Spleen (tissue), 11 donors: ENCODE measurements around the gene KCNAB2. TPM values are rescaled to one million over a fixed set of nuclear protein-coding genes. Genes with fewer than 3 reads are reported as not detected.
"Not testable (repeated sequence)": the region's sequence is repeated elsewhere in the genome, so short reads cannot be mapped to it uniquely, and the experiment has no call there.

Source experiments
- DNase-seq: peaks from one replicate; pipeline ENCODE4 v3.0.0-alpha.2; 2020
- H3K27ac ChIP-seq, 8 donors: fragments of 200-600 bp; sonication (generic) in 7 of 8; 1 replicate in 4 of 8; 2 replicates in 4 of 8; pipeline versions ENCODE4 v1.5.0 to v1.8.0; 2016 to 2021; ENCODE audit warnings: inconsistent platforms in 4 of 8, mild to moderate bottlenecking in 4 of 8, moderate library complexity in 1 of 8
- H3K27me3 ChIP-seq, 7 donors: fragments of 200-600 bp; sonication (generic) in 6 of 7; replicated peaks in 1 of 7; 1 replicate in 4 of 7; 2 replicates in 3 of 7; pipeline versions ENCODE4 v1.5.0 to v1.8.0; 2016 to 2021; ENCODE audit warnings: inconsistent platforms in 3 of 7, mild to moderate bottlenecking in 1 of 7
- H3K36me3 ChIP-seq, 6 donors: fragments of 200-600 bp; sonication (generic) in 5 of 6; 1 replicate in 4 of 6; 2 replicates in 2 of 6; pipeline versions ENCODE4 v1.5.0 to v1.8.0; 2016 to 2021; ENCODE audit warnings: inconsistent platforms in 2 of 6
- H3K4me1 ChIP-seq, 6 donors: fragments of 200-600 bp; sonication (generic) in 5 of 6; 1 replicate in 3 of 6; 2 replicates in 3 of 6; pipeline versions ENCODE4 v1.5.0 to v1.8.0; 2016 to 2021; ENCODE audit warnings: inconsistent platforms in 3 of 6
- H3K4me3 ChIP-seq, 8 donors: fragments of 200-600 bp; sonication (generic) in 7 of 8; 1 replicate in 4 of 8; 2 replicates in 4 of 8; pipeline versions ENCODE4 v1.5.0 to v1.8.0; 2016 to 2021; ENCODE audit warnings: inconsistent platforms in 4 of 8, mild to moderate bottlenecking in 4 of 8, moderate library complexity in 2 of 8
- H3K9me3 ChIP-seq, 8 donors: fragments of 200-600 bp; sonication (generic) in 7 of 8; 1 replicate in 4 of 8; 2 replicates in 4 of 8; pipeline versions ENCODE4 v1.5.0 to v1.8.0; 2016 to 2021; ENCODE audit warnings: inconsistent platforms in 4 of 8
- POLR2A ChIP-seq, 3 donors: fragments of 450-650 bp; IDR thresholded peaks; one replicate each; pipeline ENCODE4 v1.5.1; 2017; ENCODE audit warnings: antibody characterized with exemption in 3 of 3, mild to moderate bottlenecking in 1 of 3
- POLR2AphosphoS5 ChIP-seq, 3 donors: sonication (generic); formaldehyde crosslinking; IDR thresholded peaks; one replicate each; pipeline ENCODE4 v1.5.1; 2017; ENCODE audit warnings: antibody characterized with exemption in 3 of 3
- WGBS, 5 donors: extraction: QIAGEN DNeasy Blood & Tissue Kit in 3 of 5; methylation state at CpG; one replicate each; pipeline versions ENCODE4 v1.1.5 to v1.1.7; 2013 to 2018; 5-methylcytosine and 5-hydroxymethylcytosine counted together
- intact Hi-C: fragments of 100-400 bp; cut with DNase I; formaldehyde crosslinking; loops from one replicate; pipeline ENCODE4 v1.15.0; 2023; ENCODE audit warnings: low total_unique reads
- polyA plus RNA-seq, 3 donors: library from polyadenylated mRNA; stranded (reverse); fragments of 200-250 nt; gene quantifications; one replicate each; pipeline ENCODE4 v1.2.1, GENCODE V29; 2013
- total RNA-seq, 7 donors: library from RNA; depleted of rRNA in 3 of 7; stranded (reverse); fragments of >200 nt in 3 of 7; fragmentation: NEBNext Ultra II Directional in 4 of 7; extraction: Animal tissue kit (Norgen Biotek cat#: 25700) in 4 of 7; gene quantifications; one replicate each; pipeline versions ENCODE4 v1.1.0 to v1.2.1, GENCODE V29; 2016 to 2021
- TF ChIP-seq, protein P1 (sequence below), 11 experiments: fragments of 200-600 bp in 7 of 11; fragments of 450-650 bp in 4 of 11; sonication (generic) in 4 of 11; IDR thresholded peaks in 8 of 11; conservative IDR thresholded peaks in 3 of 11; 1 replicate in 7 of 11; 2 replicates in 4 of 11; pipeline versions ENCODE4 v1.4.0 to v1.8.0; 2016 to 2021; ENCODE audit warnings: antibody characterized with exemption in 11 of 11, inconsistent platforms in 4 of 11, mild to moderate bottlenecking in 1 of 11
- donor health status: healthy with polysubstance abuse.
- donor health status: DM: no; HTN: no; CAD: no; lungs with moderate emphysema.
- donor health status: DM: no; HTN: no; CAD: no.
- donor health status: Bipolar disorder and iron deficiency.
- donor health status: healthy.
- donor health status: DM: no; HTN: no; CAD: no.
- donor health status: DM: yes; HTN: yes; CAD: no.

The KCNAB2 gene
- total and polyA plus RNA-seq, 10 donors: 23.2 to 135 (median 94.0) TPM

DNA sequence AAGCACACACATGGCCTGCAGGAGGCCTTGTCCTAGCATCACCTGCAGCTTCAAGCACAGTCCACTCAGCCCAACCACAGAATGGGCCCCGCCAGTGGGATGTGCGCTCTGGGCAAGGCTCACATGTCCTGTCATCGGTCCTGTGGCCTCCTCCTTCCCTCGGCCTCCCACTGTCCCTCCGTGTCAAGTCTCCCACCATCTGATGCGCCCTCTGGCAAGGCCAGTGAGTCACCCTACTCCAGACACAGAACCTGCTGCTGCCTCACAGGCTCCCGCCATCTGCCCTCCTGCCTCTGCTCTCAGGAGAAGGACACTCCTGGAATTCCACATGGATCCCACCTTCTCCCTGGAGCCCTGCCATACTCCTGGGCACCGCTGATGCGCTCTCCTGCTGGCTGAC lies 14.2 kb downstream of the KCNAB2 start:
- Histone ChIP-seq H3K9me3 (no peaks in the 10 kb centered on the region), H3K27ac (no peak overlapping the region), H3K4me3 (no peak overlapping the region), H3K4me1 (peaks cover 0 to 47% (median 24%) of the 10 kb centered on the region in 6 donors), H3K27me3 (no peaks in the 10 kb centered on the region), H3K36me3 (peaks cover 0 to 74% (median 6%) of the 10 kb centered on the region in 6 donors)
- TF ChIP-seq POLR2A (IDR thresholded peaks at IDR 0.05): no peak
- TF ChIP-seq, protein P1, sequence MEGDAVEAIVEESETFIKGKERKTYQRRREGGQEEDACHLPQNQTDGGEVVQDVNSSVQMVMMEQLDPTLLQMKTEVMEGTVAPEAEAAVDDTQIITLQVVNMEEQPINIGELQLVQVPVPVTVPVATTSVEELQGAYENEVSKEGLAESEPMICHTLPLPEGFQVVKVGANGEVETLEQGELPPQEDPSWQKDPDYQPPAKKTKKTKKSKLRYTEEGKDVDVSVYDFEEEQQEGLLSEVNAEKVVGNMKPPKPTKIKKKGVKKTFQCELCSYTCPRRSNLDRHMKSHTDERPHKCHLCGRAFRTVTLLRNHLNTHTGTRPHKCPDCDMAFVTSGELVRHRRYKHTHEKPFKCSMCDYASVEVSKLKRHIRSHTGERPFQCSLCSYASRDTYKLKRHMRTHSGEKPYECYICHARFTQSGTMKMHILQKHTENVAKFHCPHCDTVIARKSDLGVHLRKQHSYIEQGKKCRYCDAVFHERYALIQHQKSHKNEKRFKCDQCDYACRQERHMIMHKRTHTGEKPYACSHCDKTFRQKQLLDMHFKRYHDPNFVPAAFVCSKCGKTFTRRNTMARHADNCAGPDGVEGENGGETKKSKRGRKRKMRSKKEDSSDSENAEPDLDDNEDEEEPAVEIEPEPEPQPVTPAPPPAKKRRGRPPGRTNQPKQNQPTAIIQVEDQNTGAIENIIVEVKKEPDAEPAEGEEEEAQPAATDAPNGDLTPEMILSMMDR (IDR thresholded peaks at IDR 0.05 in 8 of 11, conservative IDR thresholded peaks at IDR 0.05 in 3 of 11): no peak
- TF ChIP-seq POLR2AphosphoS5 (IDR thresholded peaks at IDR 0.05): peak in 1 of 3 donors; percentile 35
- no peak for DNase-seq
- intact Hi-C loops: no loop called here
- WGBS, 5 donors: 86 to 94% (median 92%) methylated on average over 9 of the region's 9 CpGs

DNA sequence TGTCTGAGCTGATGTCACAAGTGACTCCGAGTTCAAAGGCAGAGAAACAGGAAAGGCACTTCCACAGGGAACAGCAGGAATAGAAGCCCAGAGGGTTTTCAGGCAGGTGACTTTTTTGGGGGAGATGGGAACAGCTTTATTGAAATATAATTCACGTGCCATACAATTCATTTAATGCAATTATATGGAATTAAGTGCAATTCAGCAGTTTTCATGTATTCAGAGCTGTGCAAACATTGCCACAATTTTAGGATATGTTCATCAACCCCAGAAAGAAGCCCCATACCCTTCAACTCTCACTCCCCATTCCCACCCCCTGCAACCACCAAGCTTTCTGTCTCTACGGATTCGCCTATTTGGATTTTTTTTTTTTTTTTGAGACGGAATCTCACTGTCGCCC lies 17.0 kb downstream of the KCNAB2 start:
- TF ChIP-seq POLR2A (IDR thresholded peaks at IDR 0.05) (no peak), POLR2AphosphoS5 (IDR thresholded peaks at IDR 0.05) (no peak)
- TF ChIP-seq, protein P1 (IDR thresholded peaks at IDR 0.05 in 8 of 11, conservative IDR thresholded peaks at IDR 0.05 in 3 of 11): no peak
- Histone ChIP-seq H3K9me3 (no peaks in the 10 kb centered on the region), H3K4me1 (peaks cover 0 to 24% (median 15%) of the 10 kb centered on the region in 6 donors), H3K36me3 (peaks cover 0 to 83% (median 18%) of the 10 kb centered on the region in 6 donors), H3K27ac (no peak overlapping the region), H3K4me3 (no peak overlapping the region), H3K27me3 (peaks cover 0 to 9% (median 0%) of the 10 kb centered on the region in 7 donors)
- 90 to 97% (median 94%) methylated on average over 6 of the region's 6 CpGs for WGBS, 5 donors
- no peak for DNase-seq
- intact Hi-C loops: no loop called here

DNA sequence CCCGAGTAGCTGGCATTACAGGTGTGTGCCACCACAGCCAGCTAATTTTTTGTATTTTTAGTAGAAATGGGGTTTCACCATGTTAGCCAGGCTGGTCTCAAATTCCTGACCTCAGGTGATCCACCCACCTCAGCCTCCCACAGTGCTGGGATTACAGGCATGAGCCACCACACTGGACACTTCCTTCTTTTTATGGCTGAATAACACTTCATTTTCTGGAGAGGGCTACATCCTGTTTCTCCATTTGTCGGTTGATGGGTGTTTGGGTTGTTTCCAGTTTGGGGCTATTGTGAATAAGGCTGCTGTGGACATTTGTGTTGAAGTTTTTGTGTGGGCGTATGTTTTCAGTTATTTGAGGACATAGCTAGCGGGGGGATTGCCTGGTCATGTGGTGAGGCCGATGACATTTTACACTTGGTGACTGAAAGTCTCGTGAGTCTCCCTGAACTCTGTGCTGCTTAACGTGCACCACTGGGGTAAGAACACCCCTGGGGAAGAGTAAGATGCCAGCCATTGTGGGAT lies 17.9 kb downstream of the KCNAB2 start:
- H3K4me3 ChIP-seq, DNase-seq, intact Hi-C loops, H3K27ac ChIP-seq, H3K27me3 ChIP-seq, H3K9me3 ChIP-seq: not testable (repeated sequence)
- Histone ChIP-seq H3K4me1 (peaks cover 0 to 15% (median 6%) of the 10 kb centered on the region in 6 donors), H3K36me3 (peaks cover 0 to 83% (median 18%) of the 10 kb centered on the region in 6 donors)
- 70 to 78% (median 73%) methylated on average over 7 of the region's 7 CpGs for WGBS, 5 donors

DNA sequence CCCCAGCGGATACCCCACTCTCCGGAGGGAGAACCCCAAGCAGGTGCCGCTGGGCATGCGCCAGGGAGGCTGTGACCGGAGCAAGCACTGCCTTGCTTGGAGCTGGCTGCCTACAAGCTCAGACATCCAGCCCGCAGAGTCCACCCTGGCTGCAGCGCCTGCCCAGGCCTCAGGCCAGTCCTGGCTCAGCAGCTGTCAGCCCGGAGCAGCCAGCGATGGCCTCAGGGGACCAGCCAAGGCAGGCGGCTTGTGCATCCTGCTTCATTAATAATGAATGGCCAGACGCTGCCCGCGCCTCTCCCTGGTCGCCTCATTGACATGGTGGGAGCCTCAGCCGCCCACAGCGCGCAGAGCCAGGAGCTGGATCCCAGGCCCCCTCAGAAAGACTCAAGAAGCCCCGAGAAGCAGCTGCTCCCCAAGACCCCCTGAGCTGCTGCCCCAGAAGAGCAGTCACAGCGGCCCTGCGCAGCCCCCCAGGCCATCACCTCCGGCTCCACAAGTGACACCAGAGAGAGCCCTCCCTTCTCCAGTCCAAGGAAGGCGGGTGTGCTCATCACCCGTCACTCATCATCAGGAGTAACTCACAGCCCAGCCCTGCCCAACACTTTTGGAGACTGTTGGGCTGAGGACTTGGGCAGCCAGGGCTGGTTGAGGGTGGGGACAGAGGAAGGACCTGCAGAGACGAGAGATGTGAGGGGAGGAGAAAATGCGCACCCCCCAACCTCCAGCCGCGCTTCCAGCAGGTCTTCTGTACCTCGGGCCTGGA lies 19.6 kb downstream of the KCNAB2 start:
- no peaks in the 10 kb centered on the region for H3K9me3 ChIP-seq
- no peak overlapping the region for H3K4me3 ChIP-seq
- TF ChIP-seq POLR2A (IDR thresholded peaks at IDR 0.05) (no peak), POLR2AphosphoS5 (IDR thresholded peaks at IDR 0.05) (no peak)
- TF ChIP-seq, protein P1 (IDR thresholded peaks at IDR 0.05 in 8 of 11, conservative IDR thresholded peaks at IDR 0.05 in 3 of 11): no peak
- 88 to 94% (median 91%) methylated on average over 23 to 28 of the region's 28 CpGs for whole genome bisulfite sequencing, 5 donors
- H3K27ac ChIP-seq: no peak overlapping the region
- H3K4me1 ChIP-seq: no peaks in the 10 kb centered on the region
- intact Hi-C loops: no loop called here
- peaks cover 0 to 9% (median 0%) of the 10 kb centered on the region in 7 donors for H3K27me3 ChIP-seq
- H3K36me3 ChIP-seq: peaks cover 0 to 83% (median 16%) of the 10 kb centered on the region in 6 donors
- DNase-seq: no peak
